Fibroblast of skin of left quadriceps (primary cell): ENCODE measurements around the gene ABRACL.
"Not testable (repeated sequence)": the region's sequence is repeated elsewhere in the genome, so short reads cannot be mapped to it uniquely, and the experiment has no call there.

ENCODE experiments used
- DNase-seq, 2 experiments: peaks; one replicate each; pipeline ENCODE4 v3.0.0-alpha.2; 2013; ENCODE audit warnings: low read depth in 2 of 2

The ABRACL gene, protein sequence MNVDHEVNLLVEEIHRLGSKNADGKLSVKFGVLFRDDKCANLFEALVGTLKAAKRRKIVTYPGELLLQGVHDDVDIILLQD

GRCh38 chr6:139028658-139029469 is at the start of gene ABRACL:
Gene ABRACL, plus strand, starts transcription at chr6:139028745. Its CDS starts 5,416 bp downstream, at chr6:139034161.
- peak in 1 of 2 experiments; percentile 24 for DNase-seq

DNA sequence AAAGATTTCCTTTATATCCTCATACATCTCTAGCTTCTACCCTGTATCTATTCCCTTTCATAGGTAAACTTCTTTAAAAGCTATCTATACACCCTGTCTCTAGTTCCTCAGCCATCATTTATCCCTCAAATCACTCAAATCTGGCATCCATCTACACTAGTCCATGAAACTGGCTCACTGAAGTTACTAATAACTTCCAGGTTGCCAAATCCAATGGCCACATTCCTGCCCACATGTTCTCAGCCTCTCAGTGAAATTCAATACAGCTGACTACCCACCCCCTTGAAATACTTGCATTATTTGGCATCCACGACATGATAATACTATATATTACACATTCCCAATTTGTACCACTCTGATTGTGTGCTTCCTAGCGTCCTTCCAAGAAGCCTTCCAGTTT is 49.2 kb upstream of the ABRACL start:
- DNase-seq, result no peak

- DNase-seq, result no peak
Measured at GRCh38 chr6:138979813-138980668, 48.5 kb upstream of the ABRACL start.

DNA sequence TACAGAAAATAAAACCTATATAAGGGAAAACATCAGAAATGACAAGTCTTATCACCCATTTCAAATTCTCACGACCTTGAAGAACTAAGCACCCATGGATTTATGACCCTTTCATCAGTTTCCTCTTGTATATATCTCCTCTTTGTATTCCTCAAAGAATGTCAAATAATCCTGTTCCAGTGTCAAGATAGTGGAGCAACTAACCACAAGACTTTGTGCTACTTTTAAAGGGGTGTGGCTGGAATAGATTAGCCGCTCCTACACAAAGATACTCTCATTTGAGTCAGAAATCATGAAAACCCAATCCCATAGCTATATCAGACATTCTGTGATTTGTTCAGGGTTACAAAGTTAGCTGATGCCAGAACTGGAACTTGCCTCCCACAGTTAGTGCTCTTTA is 47.1 kb upstream of the ABRACL start:
- DNase-seq, result no peak

- DNase-seq, result no peak
Measured at GRCh38 chr6:138986578-138986977, 42.0 kb upstream of the ABRACL start.

GRCh38 chr6:138987080-138987642 is 41.4 kb upstream of the ABRACL start:
- no peak for DNase-seq

DNA sequence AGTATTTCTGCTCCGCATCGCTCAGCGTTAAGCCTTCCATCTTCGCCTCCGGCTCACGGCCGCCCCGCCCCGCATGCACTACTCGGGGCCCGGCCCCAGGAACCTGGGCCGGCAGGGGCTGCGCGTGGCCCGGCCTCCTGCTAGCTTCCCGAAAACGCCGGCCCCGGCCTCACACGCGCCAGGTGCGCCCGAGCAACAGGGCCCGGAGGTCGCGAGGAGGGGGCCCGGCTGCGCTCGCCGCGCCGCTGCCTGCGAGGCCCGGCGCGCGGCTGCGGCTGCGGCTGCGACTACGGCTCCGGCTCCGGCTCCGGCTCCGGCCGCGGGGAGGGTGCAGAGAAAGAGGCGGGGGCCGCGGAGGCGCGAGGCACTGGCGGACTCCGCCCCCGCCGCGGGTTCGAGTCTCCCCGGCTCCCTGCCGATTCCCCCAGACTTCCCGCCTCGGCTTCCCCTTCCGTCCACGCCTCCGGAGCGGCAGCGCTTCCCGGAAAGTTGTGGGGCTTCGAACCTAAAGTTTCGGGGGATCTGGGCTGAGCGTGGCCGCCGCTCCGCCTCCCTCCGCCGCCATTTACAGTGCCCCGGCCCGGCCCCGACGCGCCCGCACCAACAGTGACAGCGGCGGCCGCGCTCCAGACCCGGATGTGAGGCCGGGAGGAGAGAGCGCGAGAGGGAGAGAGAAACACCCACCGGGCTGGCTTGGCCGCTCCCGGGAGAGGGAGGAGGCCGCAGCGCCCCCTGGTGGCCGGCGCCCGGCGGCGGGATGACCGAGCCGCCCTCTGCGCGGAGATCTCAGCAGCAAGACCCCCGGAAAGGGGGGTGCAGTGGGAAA is 40.7 kb upstream of the ABRACL start, which contains the start of gene REPS1:
Gene REPS1 (minus strand): TSS at position 611 of the 826 bp plus-strand sequence. CDS start 571 bp downstream, at position 40.
- peak; percentile 80 to 82 for DNase-seq

- no peak for DNase-seq
Measured at GRCh38 chr6:138988469-138988834, 40.1 kb upstream of the ABRACL start.

DNA sequence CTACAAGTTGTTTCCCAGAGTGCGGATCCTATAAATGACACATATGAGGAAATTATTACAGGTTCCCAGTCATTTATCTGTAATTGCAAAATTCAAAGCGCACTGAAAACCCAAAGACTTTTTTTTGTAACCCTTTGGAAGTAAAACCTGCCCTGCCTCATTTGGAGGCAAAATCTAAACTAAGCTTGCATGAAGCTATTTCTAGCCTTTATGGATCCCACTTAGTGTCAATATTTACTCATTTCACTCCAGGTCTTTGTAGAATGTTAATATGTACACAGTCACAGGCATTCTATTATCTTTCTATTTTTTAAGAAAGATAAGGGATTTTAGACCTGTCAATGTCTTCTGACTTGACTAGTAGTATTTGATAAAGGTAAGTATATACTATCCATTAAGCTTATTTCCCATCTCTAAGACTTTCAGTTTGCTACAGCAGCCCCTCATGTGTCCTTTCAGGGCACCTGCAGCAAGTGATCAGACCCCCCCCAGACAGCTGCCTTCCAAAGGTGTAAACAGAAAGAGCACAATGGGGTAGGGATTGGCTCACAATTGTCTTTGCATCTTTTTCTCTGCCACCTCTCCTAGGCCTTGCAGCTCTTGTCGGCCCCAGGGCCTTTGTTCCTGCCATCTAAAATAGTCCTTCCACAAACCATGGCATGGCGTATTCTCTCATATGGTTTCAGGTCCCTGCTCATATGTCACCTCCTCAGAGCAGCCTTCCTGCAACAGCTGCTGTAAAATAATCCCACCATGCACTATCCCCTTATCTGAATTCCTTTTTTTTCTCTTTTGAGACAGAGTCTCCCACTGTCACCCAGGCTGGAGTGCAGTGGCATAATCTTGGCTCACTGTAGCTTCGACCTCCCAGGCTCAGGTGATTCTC is 39.2 kb upstream of the ABRACL start:
- no peak for DNase-seq

GRCh38 chr6:138991206-138991605 is 37.3 kb upstream of the ABRACL start:
- no peak for DNase-seq

DNA sequence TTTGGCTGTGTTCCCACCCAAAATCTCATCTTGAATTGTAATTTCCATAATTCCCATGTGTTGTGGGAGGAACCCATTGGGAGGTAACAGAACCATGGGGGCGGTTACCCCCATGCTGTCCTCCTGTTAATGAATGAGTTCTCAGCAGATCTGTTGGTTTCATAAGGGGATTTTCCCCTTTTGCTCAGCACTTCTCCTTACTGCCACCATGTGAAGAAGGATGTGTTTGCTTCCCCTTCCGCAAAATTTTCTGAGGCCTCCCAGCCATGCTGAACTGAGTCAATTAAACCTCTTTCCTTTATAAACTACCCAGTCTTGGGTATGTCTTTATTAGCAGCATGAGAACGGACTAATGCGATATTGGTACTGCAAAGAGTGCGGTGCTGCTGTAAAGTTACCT is 35.6 kb upstream of the ABRACL start:
- not testable (repeated sequence) for DNase-seq

GRCh38 chr6:138993410-138993809 is 35.1 kb upstream of the ABRACL start:
- not testable (repeated sequence) for DNase-seq

DNA sequence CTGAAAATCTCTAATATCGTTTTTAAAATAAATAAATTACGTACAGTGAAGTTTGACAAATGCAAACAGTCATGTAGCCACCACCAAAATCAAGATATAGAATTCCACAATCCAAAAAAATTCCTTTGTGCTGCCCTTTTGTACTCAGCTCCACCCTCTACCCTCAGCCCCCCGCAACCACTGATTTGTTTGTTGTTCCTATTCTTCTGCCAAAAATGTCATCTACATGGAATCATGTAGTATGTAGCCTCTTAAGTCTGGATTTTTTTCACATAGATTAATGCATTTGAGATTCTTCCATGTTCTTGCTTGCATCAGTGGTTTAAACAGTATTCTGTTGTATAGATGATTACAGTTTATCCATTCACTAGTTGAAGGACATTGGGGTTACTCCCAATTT is 32.0 kb upstream of the ABRACL start:
- no peak for DNase-seq

GRCh38 chr6:138997136-138997535 is 31.4 kb upstream of the ABRACL start:
- DNase-seq, result no peak

DNA sequence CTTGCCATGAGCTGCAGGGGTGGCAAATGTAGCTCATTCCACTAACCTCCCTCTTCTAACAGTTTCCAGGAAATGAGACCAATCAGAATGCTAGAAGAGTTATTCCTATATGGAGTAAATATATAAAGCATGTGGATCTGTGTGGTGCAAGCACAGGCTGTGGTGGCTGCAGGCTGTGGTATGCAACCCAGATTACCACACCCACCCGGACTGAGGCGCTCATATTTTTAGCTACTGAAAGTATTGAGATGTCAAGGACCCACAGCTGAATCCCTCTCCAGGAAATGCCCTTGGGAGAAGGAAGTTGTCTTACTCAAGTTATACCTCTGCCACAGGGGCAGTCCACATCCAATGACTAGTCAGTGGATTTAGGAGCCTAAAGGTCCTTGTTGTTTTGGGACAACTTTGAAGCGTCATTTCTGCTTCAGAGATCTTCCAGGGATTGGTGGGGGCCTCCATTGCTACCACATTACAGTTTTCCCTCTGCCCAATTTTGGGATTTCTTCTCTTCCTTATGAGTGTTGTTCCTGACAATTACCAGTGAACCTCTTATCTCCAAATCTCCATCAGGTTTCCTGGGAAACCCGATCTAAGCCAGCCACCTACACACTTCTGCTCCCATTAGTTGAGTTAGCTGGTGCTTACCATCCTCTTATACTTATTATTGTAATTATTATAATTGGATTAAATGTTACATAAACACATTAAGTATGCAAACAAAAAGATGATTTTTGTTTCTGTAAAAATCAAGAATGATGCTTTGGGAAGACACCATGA is 28.4 kb upstream of the ABRACL start:
- peak in 1 of 2 experiments; percentile 26 for DNase-seq

GRCh38 chr6:139003751-139004150 is 24.8 kb upstream of the ABRACL start:
- no peak for DNase-seq

DNA sequence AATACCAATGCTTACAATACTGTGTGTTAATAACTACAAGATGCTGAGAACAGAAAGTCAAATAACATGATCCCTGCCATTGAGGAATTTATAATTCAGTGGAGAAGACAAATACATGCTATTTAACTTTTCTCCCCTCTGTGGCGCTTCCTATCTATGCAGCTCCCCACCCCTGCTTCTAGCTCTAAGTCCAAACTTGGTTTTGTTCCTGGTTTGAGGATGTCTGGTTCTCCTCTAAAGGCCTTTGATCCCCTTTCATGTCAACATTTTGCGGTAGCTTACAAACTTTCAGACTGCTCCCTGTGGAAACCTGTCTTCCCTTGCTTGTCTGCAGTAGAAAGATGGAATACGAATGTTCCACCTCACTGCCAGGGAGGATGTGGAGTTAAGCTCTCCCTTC is 22.1 kb upstream of the ABRACL start:
- no peak for DNase-seq

- no peak for DNase-seq
Measured at GRCh38 chr6:139007428-139007827, 21.1 kb upstream of the ABRACL start.

DNA sequence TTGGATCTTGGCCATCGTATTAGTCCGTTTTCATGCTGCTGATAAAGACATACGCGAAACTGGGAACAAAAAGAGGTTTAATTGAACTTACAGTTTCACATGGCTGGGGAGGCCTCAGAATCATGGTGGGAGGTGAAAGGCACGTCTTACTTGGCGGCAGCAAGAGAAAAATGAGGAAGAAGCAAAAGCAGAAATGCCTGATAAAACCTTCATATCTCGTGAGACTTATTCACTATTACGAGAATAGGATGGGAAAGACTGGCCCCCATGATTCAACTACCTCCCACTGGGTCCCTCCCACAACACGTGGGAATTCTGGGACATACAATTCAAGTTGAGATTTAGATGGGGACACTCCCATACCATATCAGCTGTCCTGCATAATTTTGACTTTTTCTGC is 20.4 kb upstream of the ABRACL start:
- no peak for DNase-seq

GRCh38 chr6:139010674-139011073 is 17.9 kb upstream of the ABRACL start:
- DNase-seq, result no peak
